Suprapubic skin (tissue), 4 donors: Measurements from ENCODE around the gene LRRFIP1.

ENCODE experiments used
- POLR2A ChIP-seq, 2 donors: fragments of 450-650 bp; IDR thresholded peaks; one replicate each; pipeline ENCODE4 v1.6.1; 2017; ENCODE audit warnings: antibody characterized with exemption in 2 of 2, mild to moderate bottlenecking in 2 of 2, moderate library complexity in 2 of 2
- POLR2AphosphoS5 ChIP-seq, 3 donors: sonication (generic); formaldehyde crosslinking; IDR thresholded peaks; one replicate each; pipeline ENCODE4 v1.6.1; 2017; ENCODE audit warnings: antibody characterized with exemption in 3 of 3
- TF ChIP-seq, protein P1 (sequence below), 2 donors: fragments of 200-600 bp in 1 of 2; fragments of 450-650 bp in 1 of 2; sonication (generic) in 1 of 2; IDR thresholded peaks; one replicate each; pipeline ENCODE4 v1.5.1; 2016 to 2019; ENCODE audit warnings: antibody characterized with exemption in 2 of 2, mild to moderate bottlenecking in 1 of 2, moderate library complexity in 1 of 2

DNA sequence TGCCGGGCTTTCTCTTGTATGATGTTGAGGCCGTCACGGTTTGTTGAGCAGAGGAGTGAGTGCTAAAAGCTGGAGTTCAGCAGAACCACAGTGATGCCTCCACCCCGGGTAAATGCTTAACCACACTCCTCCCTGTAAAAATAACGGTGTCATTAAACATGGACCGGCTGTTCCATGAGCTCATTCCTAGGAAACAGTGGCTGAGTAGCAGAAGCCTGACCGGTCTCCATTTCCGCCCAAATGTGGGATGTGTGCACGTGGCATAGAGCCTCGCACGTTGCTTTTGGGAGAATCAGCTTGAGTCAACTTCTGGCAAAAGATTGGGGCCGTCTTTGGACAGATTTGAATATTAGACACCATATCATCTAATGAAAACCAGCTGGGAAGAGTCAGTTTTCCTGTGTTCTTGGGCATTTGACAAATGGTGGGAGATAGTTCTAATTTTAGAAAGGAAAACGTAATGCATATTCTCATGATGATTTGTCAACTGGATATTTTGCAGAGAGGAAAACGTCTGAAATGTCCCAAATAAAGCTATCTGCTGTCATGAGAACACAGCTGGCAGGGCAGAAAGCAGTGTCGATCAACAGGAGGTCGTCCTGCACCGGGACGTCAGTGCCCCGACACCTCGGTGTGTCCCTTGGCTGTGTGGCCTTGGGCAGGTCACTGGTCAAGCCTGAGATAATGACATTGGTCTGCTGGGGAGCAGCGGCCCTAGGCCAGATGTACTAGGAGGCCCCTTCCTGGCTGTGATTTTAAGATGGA lies 42.4 kb downstream of the LRRFIP1 start:
- peak in 1 of 2 donors; percentile 12 for TF ChIP-seq POLR2A (IDR thresholded peaks at IDR 0.05)
- TF ChIP-seq, protein P1, sequence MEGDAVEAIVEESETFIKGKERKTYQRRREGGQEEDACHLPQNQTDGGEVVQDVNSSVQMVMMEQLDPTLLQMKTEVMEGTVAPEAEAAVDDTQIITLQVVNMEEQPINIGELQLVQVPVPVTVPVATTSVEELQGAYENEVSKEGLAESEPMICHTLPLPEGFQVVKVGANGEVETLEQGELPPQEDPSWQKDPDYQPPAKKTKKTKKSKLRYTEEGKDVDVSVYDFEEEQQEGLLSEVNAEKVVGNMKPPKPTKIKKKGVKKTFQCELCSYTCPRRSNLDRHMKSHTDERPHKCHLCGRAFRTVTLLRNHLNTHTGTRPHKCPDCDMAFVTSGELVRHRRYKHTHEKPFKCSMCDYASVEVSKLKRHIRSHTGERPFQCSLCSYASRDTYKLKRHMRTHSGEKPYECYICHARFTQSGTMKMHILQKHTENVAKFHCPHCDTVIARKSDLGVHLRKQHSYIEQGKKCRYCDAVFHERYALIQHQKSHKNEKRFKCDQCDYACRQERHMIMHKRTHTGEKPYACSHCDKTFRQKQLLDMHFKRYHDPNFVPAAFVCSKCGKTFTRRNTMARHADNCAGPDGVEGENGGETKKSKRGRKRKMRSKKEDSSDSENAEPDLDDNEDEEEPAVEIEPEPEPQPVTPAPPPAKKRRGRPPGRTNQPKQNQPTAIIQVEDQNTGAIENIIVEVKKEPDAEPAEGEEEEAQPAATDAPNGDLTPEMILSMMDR (IDR thresholded peaks at IDR 0.05) = no peak
- TF ChIP-seq POLR2AphosphoS5 (IDR thresholded peaks at IDR 0.05) = peak in 2 of 3 donors; percentile 33 to 36
